NAMALWA (cell line): ENCODE data around the gene AGAP2.
"Not testable (repeated sequence)": the region's sequence is repeated elsewhere in the genome, so short reads cannot be mapped to it uniquely, and the experiment has no call there.

Source experiments
- DNase-seq: peaks from one replicate; pipeline ENCODE4 v3.0.0-alpha.2; 2015; ENCODE audit warnings: low spot score

AGAP2 gene

GRCh38 chr12:57694459-57695019 is 44.0 kb downstream of the AGAP2 start:
- DNase-seq = peak; percentile 26

- peak; percentile 100 for DNase-seq
These were observed 44.7 kb downstream of the AGAP2 start, which contains the start of gene OS9 for GRCh38 chr12:57693659-57694458. Gene OS9, plus strand, starts transcription at chr12:57694132. Its CDS starts 30 bp downstream, at chr12:57694162.

GRCh38 chr12:57693317-57693658 is 45.3 kb downstream of the AGAP2 start:
- DNase-seq = no peak

GRCh38 chr12:57692500-57692899 is 46.0 kb downstream of the AGAP2 start:
- no peak for DNase-seq

- no peak for DNase-seq
These were observed 49.6 kb downstream of the AGAP2 start for GRCh38 chr12:57688931-57689330.

- DNase-seq = no peak
These were observed 50.7 kb downstream of the AGAP2 start for GRCh38 chr12:57687862-57688261.

GRCh38 chr12:57679697-57680096 is 58.8 kb downstream of the AGAP2 start:
- DNase-seq = no peak

GRCh38 chr12:57677947-57678346 is 60.6 kb downstream of the AGAP2 start:
- DNase-seq = not testable (repeated sequence)

- DNase-seq = no peak
These were observed 63.9 kb downstream of the AGAP2 start for GRCh38 chr12:57674691-57675090.
